Stimulated activated CD4-positive, alpha-beta T cell treated with anti-CD3 and anti-CD28 coated beads, Interleukin-1b, Interleukin-23, amount 100 ng/mL, for 24 hours (primary cell): ENCODE data around the gene ERBB2.
"Not testable (repeated sequence)": the region's sequence is repeated elsewhere in the genome, so short reads cannot be mapped to it uniquely, and the experiment has no call there.

Experiments
- DNase-seq, 4 experiments: peaks; one replicate each; pipeline ENCODE4 v3.0.0-alpha.2; 2020; ENCODE audit warnings: low read depth in 4 of 4, low spot score in 1 of 4

Gene ERBB2

GRCh38 chr17:39742856-39743436 is 43.1 kb downstream of the ERBB2 start:
- DNase-seq = no peak

GRCh38 chr17:39744075-39744835 is 44.4 kb downstream of the ERBB2 start:
- DNase-seq = no peak

GRCh38 chr17:39744836-39745215 is 45.0 kb downstream of the ERBB2 start:
- DNase-seq = no peak

GRCh38 chr17:39745335-39746144 is 45.7 kb downstream of the ERBB2 start:
- no peak for DNase-seq

GRCh38 chr17:39746145-39746461 is 46.2 kb downstream of the ERBB2 start:
- DNase-seq = no peak

GRCh38 chr17:39747745-39748144 is 47.9 kb downstream of the ERBB2 start:
- DNase-seq = no peak

- not testable (repeated sequence) for DNase-seq
Measured at GRCh38 chr17:39748444-39749034, 48.7 kb downstream of the ERBB2 start.

- DNase-seq = no peak
Measured at GRCh38 chr17:39750131-39751015, 50.5 kb downstream of the ERBB2 start.

- DNase-seq = no peak
Measured at GRCh38 chr17:39751016-39751543, 51.2 kb downstream of the ERBB2 start.

GRCh38 chr17:39751637-39752036 is 51.8 kb downstream of the ERBB2 start:
- no peak for DNase-seq

GRCh38 chr17:39752241-39752881 is 52.5 kb downstream of the ERBB2 start:
- DNase-seq = no peak

- DNase-seq = peak in 2 of 4 experiments; percentile 30 to 52
Measured at GRCh38 chr17:39753514-39754160, 53.8 kb downstream of the ERBB2 start.

GRCh38 chr17:39754161-39754957 is 54.5 kb downstream of the ERBB2 start:
- DNase-seq = peak; percentile 77 to 96 (median 84)

- DNase-seq = no peak
Measured at GRCh38 chr17:39754958-39755553, 55.2 kb downstream of the ERBB2 start.

- peak in 1 of 4 experiments; percentile 24 for DNase-seq
Measured at GRCh38 chr17:39755554-39756379, 55.9 kb downstream of the ERBB2 start.

GRCh38 chr17:39756380-39757079 is 56.7 kb downstream of the ERBB2 start:
- no peak for DNase-seq

- DNase-seq = no peak
Measured at GRCh38 chr17:39757176-39757662, 57.4 kb downstream of the ERBB2 start.
